Ramos (cell line): ENCODE results near the gene PMEPA1.

ENCODE experiments used
- in situ Hi-C: fragments of 300-500 bp; cut with MboI; formaldehyde crosslinking; loops from one replicate; pipeline ENCODE4 v1.14.3; 2022; ENCODE audit warnings: low sequenced_read_pairs; ENCODE audit not compliant: unreplicated experiment

PMEPA1 gene

GRCh38 chr20:57616143-57616951 is 93.5 kb downstream of the PMEPA1 start:
- in situ Hi-C loops, result no loop called here

- in situ Hi-C loops, result no loop called here
Measured at GRCh38 chr20:57615445-57615811, 94.4 kb downstream of the PMEPA1 start.

DNA sequence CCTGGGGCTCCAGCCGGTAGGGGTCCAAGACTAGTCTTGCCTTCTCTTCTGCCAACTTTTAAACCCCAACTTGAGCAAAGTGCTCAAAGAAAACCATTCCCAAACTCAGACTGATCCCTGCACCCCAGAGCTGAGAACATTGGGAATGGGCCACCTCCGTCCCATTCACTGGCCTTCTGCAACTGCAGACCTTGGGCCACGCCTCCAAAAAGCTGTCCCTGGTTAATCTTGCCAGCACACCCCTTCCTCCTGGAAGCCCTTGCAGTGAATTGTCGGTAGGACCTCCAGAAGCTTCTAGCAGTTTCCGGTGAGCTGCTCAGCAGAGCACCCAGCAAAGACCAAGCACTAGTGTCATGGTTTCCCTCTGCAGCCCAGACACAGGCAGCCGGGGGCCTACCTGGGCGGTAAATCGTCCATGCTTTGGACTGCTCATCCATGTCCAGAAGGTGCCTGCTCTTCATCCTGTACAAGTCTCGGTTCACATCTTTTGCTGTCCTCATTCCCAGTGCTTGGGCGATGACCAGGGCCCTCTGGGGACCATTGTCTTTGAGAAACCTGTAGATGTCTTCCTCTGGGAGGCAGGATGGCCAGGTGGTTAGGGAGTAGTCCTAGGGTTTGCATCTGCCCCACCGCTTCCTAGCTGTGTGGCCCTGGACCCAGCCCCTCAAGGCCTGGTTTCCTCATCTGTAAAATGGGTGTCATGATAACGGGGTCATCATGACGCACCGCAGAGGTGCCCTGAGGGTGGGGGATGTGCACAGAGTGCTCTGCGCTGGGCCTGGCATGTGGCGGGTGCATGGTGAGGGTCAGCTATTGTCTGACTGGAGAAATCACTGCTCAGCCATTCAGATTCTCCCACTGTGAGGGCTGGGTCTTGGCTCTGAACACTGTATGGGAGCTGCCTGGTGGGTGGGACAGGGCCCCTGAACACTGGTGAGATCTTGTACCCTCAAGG is 95.0 kb downstream of the PMEPA1 start:
- in situ Hi-C loops, result no loop called here

DNA sequence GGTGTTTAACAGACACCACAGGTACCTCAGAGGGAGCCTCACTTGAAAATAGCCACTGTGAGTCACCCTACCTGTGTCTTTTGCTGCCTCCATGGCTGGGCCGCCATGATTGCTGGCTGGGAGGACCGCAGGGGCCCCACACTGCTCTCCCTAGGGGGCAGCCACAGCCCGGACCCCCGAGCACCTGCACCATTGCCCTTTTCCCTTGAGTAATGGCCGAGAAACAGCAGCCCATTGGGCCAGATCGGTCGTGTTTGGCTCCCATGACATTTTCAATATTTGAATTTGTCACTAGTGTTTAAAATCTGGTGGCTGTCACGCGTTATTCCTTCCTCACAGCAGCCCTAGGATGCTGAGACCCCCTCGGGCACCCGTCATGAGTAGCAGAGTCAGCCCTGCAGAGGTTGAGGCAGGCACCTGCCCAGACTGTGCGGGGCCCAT is 96.3 kb downstream of the PMEPA1 start:
- in situ Hi-C loops, result no loop called here

DNA sequence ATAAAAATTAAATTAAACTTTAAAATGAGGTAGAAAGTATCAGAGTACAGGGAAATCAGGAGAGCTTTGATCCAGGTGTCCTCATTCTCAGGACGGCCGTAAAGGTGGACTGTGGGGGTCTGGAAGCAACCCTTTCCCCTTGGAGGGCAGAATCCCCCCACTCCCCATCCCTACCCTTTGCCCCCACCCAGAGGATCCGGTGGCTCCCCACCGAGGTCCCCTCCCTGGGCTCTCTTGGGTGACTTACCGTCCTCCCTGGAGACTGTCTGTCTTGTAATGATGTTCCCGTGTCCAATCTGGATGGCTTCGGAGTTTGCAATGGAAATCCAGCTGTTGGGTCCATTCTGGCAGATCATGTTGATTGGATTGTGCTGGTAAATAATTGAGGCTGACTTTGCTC is 96.9 kb downstream of the PMEPA1 start:
- in situ Hi-C loops, result no loop called here

DNA sequence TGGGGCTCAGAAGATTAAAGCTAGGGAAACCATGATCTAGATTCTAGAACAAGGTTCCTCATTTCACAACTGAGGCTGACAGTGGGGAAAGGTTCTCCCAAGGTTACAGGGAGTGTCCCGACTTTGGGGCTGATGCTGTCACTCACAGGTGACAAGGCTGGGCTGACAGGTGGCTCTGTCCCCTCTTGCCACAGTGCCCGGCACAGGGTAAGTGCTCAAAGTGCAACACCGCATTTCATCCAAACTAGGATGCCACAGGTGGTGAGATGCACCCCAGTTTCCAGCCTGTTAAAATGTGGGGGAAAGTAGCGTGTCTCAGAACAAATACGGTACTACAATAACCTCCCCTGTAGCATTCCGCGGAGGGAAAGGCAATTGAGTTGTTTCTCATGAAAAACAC is 97.4 kb downstream of the PMEPA1 start:
- in situ Hi-C loops, result no loop called here

DNA sequence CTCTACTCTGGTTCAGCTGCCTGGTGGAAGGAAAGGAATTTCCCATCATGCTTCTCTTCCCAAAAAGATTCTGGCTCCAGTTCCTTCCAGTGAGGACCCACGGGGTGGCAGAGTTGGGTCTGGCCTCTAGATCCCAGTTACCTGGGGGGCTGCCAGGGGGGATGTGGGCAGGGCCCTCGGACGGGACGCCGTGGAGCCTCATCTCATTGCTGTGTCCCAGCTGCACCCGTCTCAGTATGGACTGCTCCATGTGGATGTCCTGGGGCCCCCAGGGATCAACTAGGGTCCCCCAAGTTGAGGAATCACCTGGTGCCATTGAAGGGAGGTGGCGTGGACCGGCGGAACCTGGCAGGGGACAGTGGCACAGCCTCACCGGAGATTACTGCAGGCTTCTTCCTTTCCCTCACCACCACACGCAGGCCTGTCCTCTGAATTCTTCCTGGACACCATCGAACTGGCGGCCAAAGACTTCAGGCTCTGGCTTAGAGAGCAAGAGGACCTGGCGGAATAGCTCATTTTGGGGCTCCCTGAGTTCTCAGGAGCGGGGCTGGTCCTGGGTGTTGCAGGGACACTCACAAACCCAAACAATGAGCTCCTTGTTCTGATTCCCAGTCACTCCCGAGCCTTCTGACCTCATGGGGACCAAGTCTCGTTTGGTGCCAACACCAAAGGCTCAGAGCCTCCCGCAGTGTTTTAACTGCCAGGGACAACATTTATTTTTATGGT is 98.1 kb downstream of the PMEPA1 start:
- in situ Hi-C loops, result no loop called here

GRCh38 chr20:57610261-57610952 is 99.4 kb downstream of the PMEPA1 start:
- in situ Hi-C loops, result no loop called here

DNA sequence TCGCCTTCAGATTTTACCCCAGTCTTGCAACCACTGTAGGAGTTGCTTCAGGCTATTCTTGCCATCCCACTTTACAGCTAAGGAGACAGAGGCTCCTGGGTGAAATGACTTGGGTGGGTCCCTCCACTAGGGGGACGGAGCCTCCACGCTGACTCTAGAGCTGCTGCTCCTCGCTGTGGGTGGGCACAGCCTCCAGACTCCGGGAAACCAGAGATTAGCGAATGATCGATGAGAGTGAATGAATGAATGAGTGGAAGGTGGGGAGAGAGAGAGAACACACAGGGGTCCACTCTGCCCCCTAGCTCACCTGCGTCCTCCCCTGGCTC is 100.0 kb downstream of the PMEPA1 start:
- in situ Hi-C loops, result no loop called here

- in situ Hi-C loops, result no loop called here
Measured at GRCh38 chr20:57609086-57609841, 100.6 kb downstream of the PMEPA1 start.

GRCh38 chr20:57608516-57608915 is 101.3 kb downstream of the PMEPA1 start:
- in situ Hi-C loops, result no loop called here

- in situ Hi-C loops, result no loop called here
Measured at GRCh38 chr20:57605878-57606277, 103.9 kb downstream of the PMEPA1 start.

GRCh38 chr20:57605045-57605444 is 104.8 kb downstream of the PMEPA1 start:
- in situ Hi-C loops, result no loop called here

DNA sequence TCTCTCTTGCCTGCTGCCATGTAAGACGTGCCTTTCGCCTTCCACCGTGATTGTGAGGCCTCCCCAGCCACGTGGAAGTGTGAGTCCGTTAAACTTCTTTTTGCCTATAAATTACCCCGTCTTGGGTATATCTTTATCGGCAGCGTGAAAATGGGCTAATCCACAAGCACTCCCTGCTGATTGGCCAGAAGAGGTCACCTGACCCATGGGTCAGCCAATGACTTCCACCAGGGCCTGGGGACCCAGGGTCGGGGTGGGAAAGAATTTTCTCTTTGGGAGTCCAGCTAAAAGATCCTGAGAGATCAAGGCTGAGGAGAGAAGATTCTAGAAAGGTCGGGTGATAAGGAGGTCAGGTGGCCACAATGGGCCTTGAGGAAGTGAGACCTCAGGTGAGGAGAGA is 106.7 kb downstream of the PMEPA1 start:
- in situ Hi-C loops, result no loop called here

DNA sequence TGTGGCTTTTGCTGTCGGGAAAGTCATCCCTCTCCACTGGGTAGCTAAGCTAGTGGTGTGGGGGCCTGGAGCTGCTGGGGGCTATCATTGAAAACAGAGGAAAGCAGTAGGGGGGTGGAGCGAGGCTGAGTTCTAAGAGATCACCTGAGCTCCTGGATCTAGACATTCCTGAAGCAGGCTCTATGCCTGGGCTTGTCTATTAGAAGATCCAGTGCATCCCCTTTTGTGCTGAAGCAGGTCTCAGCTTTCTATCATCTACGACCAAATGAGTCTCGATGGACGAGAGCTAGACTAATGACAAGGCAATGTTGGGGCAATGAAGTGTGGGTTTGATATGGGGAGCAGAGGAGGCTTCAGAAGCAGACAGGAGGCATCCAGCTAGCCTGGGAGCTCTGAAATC is 108.1 kb downstream of the PMEPA1 start:
- in situ Hi-C loops, result no loop called here

- in situ Hi-C loops, result no loop called here
Measured at GRCh38 chr20:57601211-57601570, 108.6 kb downstream of the PMEPA1 start.

GRCh38 chr20:57600320-57601210 is 109.2 kb downstream of the PMEPA1 start:
- in situ Hi-C loops, result no loop called here

DNA sequence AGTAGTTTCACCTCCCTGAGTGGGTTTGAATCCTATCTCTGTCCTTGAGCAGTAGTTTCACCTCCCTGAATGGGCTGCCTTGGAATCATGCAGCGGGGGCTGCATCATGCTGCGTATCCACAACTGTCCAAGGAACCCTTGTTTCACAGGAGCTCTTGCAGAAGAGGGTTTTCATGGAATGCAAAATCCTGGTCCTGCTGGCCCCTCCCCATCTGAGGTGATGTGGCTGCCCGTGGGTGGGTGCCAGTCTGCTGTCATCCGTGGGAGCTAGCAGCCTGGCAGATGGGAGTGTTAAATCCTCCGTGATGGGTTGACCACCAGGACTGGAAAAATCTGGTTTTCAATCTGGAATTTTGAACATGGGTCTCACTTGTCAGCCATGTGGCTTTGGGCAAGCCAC is 111.3 kb downstream of the PMEPA1 start:
- in situ Hi-C loops, result loop anchor here (10.0 kb wide), 1 partner anchor 514 kb away; no protein-coding TSS in a partner anchor
